Activated T-cell treated with anti-CD3 and anti-CD28 coated beads for 4 hours (primary cell): ENCODE data around the gene GPR82.
"Not testable (repeated sequence)": the region's sequence is repeated elsewhere in the genome, so short reads cannot be mapped to it uniquely, and the experiment has no call there.

Experiments
- DNase-seq: peaks from one replicate; pipeline ENCODE4 v3.0.0-alpha.2; 2020

GPR82 gene

DNA sequence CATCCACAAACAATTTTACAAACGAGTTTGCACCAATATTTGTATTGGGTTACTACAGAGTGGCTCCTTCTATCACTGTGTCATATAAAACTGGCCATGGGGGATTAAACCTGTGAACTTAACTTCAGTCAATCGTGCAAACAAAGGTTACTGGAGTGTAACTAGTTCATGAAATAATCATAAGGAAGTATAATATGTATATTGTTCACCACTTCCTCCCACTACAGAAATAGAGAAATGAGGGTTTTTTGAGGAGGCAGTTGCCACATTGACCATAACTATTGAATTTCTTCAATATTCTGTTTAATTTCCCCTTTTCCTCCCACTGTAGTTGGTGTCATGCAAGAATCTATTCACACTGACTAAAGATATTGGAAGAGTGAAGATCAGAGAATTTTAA lies at the start of gene GPR82:
TSS of gene GPR82 (plus strand) at position 356 of the 400 bp plus-strand sequence. CDS start 2,846 bp downstream, outside the sequence.
- no peak for DNase-seq

GRCh38 chrX:41676361-41676760 lies 47.6 kb upstream of the GPR82 start:
- DNase-seq: not testable (repeated sequence)

GRCh38 chrX:41677183-41678060 lies 46.6 kb upstream of the GPR82 start:
- DNase-seq: no peak

GRCh38 chrX:41684138-41684537 lies 39.8 kb upstream of the GPR82 start:
- DNase-seq: no peak

DNA sequence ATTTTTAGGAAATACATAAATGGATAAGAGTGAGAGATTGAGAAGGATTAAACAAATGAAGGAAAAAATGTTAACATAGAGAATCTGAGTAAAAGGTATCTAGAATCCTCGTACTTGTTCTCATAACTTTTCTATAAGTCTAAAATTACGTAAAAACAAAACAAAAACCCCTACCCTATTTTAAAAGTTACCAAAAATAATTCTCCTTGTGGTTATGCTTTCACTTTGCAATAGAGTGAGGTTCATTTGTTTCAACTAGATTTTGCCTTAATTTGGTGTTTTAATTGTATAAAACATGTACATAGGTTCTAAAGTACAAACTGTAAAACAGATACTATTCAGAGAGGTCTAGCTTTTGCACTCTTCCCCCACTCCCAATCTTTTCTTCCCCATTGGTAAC lies 39.0 kb upstream of the GPR82 start:
- no peak for DNase-seq

GRCh38 chrX:41686788-41687187 lies 37.2 kb upstream of the GPR82 start:
- no peak for DNase-seq

DNA sequence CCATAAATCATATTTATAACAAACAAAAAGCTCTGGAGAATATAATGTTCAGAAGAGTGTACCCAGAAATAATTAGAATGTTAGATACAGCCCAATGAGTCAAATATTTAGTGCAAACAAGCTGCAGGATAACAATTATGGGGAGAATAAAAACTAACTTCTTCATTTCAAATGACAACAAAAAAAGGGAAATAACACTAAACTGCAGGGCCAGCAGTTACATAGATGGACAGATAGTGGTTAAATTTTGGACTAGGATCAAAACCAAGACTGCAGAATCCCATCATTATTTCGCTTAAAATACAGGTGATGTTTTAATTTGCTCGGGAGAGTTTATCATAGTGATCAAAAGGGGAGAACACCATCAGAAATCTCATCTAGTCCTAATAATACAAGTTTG lies 35.8 kb upstream of the GPR82 start:
- DNase-seq: no peak

- no peak for DNase-seq
Observed at GRCh38 chrX:41688835-41689234, 35.1 kb upstream of the GPR82 start, which contains the start of gene GPR34. Gene GPR34 (plus strand): TSS chrX:41688973. CDS start chrX:41695634, 6,661 bp downstream.

- DNase-seq: no peak
Observed at GRCh38 chrX:41689711-41690110, 34.3 kb upstream of the GPR82 start.

- DNase-seq: no peak
Observed at GRCh38 chrX:41692162-41692749, 31.7 kb upstream of the GPR82 start.

- DNase-seq: no peak
Observed at GRCh38 chrX:41693024-41693423, 31.0 kb upstream of the GPR82 start.

- DNase-seq: no peak
Observed at GRCh38 chrX:41695426-41695825, 28.6 kb upstream of the GPR82 start.

GRCh38 chrX:41703574-41704029 lies 20.4 kb upstream of the GPR82 start:
- no peak for DNase-seq

- no peak for DNase-seq
Observed at GRCh38 chrX:41705042-41705441, 18.9 kb upstream of the GPR82 start.

GRCh38 chrX:41705680-41706374 lies 18.2 kb upstream of the GPR82 start:
- no peak for DNase-seq

- no peak for DNase-seq
Observed at GRCh38 chrX:41707218-41707617, 16.8 kb upstream of the GPR82 start.

- no peak for DNase-seq
Observed at GRCh38 chrX:41708486-41708885, 15.5 kb upstream of the GPR82 start.

DNA sequence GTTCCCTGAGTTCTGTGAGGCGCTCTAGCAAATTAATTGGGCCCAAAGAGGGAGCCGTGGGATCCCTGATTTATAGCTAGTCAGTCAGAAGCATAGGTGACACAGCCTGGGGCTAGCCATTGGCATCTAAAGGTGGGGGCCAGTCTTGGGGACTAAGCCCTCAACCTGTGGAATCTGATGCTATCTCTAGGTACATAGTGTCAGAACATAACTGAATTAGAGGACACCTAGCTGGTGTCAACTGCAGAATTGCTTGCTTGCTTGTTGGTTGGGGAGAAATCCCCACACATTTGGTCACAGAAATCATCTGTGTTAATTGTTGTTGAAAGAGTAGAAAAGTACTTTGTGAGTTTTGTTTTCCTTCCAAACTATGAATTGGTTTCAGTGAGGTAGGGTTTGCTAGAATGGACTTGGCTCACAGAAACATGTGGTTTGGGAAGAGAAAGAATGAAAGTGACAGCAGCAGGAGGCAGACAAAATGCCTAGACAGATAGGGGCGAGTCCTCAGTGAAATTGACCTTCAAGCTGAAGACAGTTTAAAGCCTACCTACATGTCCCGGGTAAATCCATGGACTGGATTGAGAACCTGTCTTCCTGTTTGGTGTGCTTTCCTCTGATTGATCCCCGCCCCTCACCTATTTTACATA lies 12.8 kb upstream of the GPR82 start:
- DNase-seq: no peak

- DNase-seq: no peak
Observed at GRCh38 chrX:41716222-41716621, 7.8 kb upstream of the GPR82 start.

GRCh38 chrX:41716767-41717473 lies 7.1 kb upstream of the GPR82 start:
- DNase-seq: no peak

- no peak for DNase-seq
Observed at GRCh38 chrX:41718481-41719235, 5.3 kb upstream of the GPR82 start.

DNA sequence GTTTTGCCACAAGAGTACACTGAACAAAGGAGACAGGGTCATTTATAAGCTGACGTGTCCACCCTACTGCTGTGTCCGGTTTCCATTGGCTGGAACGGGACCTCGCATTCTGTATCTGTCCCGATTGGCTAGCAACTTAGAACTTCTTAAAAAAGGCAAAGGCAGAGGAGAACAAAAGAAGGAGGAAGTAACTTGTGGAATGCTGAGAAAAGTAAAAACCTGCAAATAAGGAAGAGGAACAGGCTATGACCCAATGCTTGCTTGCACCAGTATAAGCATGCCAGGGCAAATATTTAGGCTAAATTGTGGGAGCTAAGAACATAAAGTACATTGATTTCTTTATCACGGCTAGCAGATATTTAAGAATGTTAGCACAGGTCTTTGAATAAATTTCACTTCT lies 4.4 kb upstream of the GPR82 start:
- not testable (repeated sequence) for DNase-seq
